DMS 273 treated with DMSO at 0.1 percent for 48 hours (cell line): ENCODE data around the gene GRN.
"Not testable (repeated sequence)": the region's sequence is repeated elsewhere in the genome, so short reads cannot be mapped to it uniquely, and the experiment has no call there.

Experiments used
- DNase-seq: peaks from one replicate; lab custom pipeline; 2025; lab: John Stamatoyannopoulos, UW

The GRN gene

GRCh38 chr17:44383363-44383762 lies 38.3 kb downstream of the GRN start:
- no peak for DNase-seq

- no peak for DNase-seq
Measured at GRCh38 chr17:44383861-44384260, 38.8 kb downstream of the GRN start.

- no peak for DNase-seq
Measured at GRCh38 chr17:44384281-44384822, 39.2 kb downstream of the GRN start.

- DNase-seq: no peak
Measured at GRCh38 chr17:44384823-44385286, 39.8 kb downstream of the GRN start.

- DNase-seq: peak; percentile 44
Measured at GRCh38 chr17:44385287-44386181, 40.4 kb downstream of the GRN start.

- no peak for DNase-seq
Measured at GRCh38 chr17:44386182-44386525, 41.1 kb downstream of the GRN start.

- no peak for DNase-seq
Measured at GRCh38 chr17:44387804-44388203, 42.7 kb downstream of the GRN start.

- DNase-seq: no peak
Measured at GRCh38 chr17:44389281-44389680, 44.2 kb downstream of the GRN start, which contains the start of gene ITGA2B. Gene ITGA2B, minus strand, starts transcription at chr17:44389649. Its CDS starts 176 bp downstream, at chr17:44389473.

- DNase-seq: no peak
Measured at GRCh38 chr17:44389723-44390202, 44.7 kb downstream of the GRN start.

GRCh38 chr17:44390250-44390870 lies 45.3 kb downstream of the GRN start:
- no peak for DNase-seq

GRCh38 chr17:44394112-44394511 lies 49.0 kb downstream of the GRN start:
- not testable (repeated sequence) for DNase-seq

GRCh38 chr17:44394833-44395232 lies 49.7 kb downstream of the GRN start:
- no peak for DNase-seq

- DNase-seq: no peak
Measured at GRCh38 chr17:44396946-44397345, 51.8 kb downstream of the GRN start.

- no peak for DNase-seq
Measured at GRCh38 chr17:44397479-44398440, 52.7 kb downstream of the GRN start.

- no peak for DNase-seq
Measured at GRCh38 chr17:44398692-44399691, 53.9 kb downstream of the GRN start.

GRCh38 chr17:44400226-44400847 lies 55.2 kb downstream of the GRN start:
- no peak for DNase-seq
